H9 (cell line): ENCODE measurements around the gene CKB. TPM values are rescaled to one million over a fixed set of nuclear protein-coding genes. Genes with fewer than 3 reads are reported as not detected.

Source experiments
- DNase-seq: peaks from one replicate; pipeline ENCODE4 v3.0.0-alpha.2; 2017
- H2AFZ ChIP-seq: one replicate; pipeline ENCODE4 v1.6.1; 2013; ENCODE audit warnings: mild to moderate bottlenecking, low read length, control low read depth, moderate library complexity
- H2AK5ac ChIP-seq: 2 replicates; pipeline ENCODE4 v1.6.1; 2013; ENCODE audit warnings: low read length, control low read depth, mixed read lengths; ENCODE audit not compliant: insufficient read length
- H2BK120ac ChIP-seq: one replicate; pipeline ENCODE4 v1.6.1; 2013; ENCODE audit warnings: low read depth, mild to moderate bottlenecking, low read length, control low read depth, inconsistent platforms; ENCODE audit not compliant: poor library complexity, severe bottlenecking
- H2BK12ac ChIP-seq: 2 replicates; pipeline ENCODE4 v1.6.1; 2013; ENCODE audit warnings: low read length, control low read depth, mixed read lengths, low read depth; ENCODE audit not compliant: insufficient read length
- H2BK15ac ChIP-seq: 2 replicates; pipeline ENCODE4 v1.6.1; 2013; ENCODE audit warnings: low read depth, low read length, control low read depth
- H2BK20ac ChIP-seq: one replicate; pipeline ENCODE4 v1.6.1; 2013; ENCODE audit warnings: low read depth, mild to moderate bottlenecking, low read length, control low read depth, inconsistent platforms; ENCODE audit not compliant: poor library complexity, severe bottlenecking
- H2BK5ac ChIP-seq: 2 replicates; pipeline ENCODE4 v1.6.1; 2013; ENCODE audit warnings: low read length, control low read depth, mixed read lengths; ENCODE audit not compliant: insufficient read length
- H3K14ac ChIP-seq: 2 replicates; pipeline ENCODE4 v1.6.1; 2013; ENCODE audit warnings: low read length, control low read depth; ENCODE audit not compliant: insufficient read depth
- H3K18ac ChIP-seq: 2 replicates; pipeline ENCODE4 v1.6.1; 2013; ENCODE audit warnings: low read depth, mild to moderate bottlenecking, mixed read lengths, low read length, control low read depth; ENCODE audit not compliant: insufficient read length
- H3K23ac ChIP-seq: 2 replicates; pipeline ENCODE4 v1.6.1; 2013; ENCODE audit warnings: low read length, control low read depth, mixed read lengths, low read depth; ENCODE audit not compliant: insufficient read length
- H3K23me2 ChIP-seq: 2 replicates; pipeline ENCODE4 v1.6.1; 2013; ENCODE audit warnings: low read depth, mild to moderate bottlenecking, mixed read lengths, low read length, control low read depth; ENCODE audit not compliant: insufficient read length, poor library complexity, severe bottlenecking
- H3K27ac ChIP-seq: 2 replicates; pipeline ENCODE4 v1.5.1; 2013; ENCODE audit warnings: low read length, control low read depth, mixed read lengths, low read depth; ENCODE audit not compliant: insufficient read length
- H3K27me3 ChIP-seq: 2 replicates; pipeline ENCODE4 v1.6.1; 2013; ENCODE audit warnings: low read length, control low read depth, inconsistent platforms; ENCODE audit not compliant: insufficient read depth
- H3K4ac ChIP-seq: 2 replicates; pipeline ENCODE4 v1.6.1; 2013; ENCODE audit warnings: low read depth, mild to moderate bottlenecking, control low read depth, inconsistent platforms, low read length, moderate library complexity
- H3K4me1 ChIP-seq: 2 replicates; pipeline ENCODE4 v1.6.1; 2013; ENCODE audit warnings: low read length, control low read depth, inconsistent platforms; ENCODE audit not compliant: insufficient read depth
- H3K4me2 ChIP-seq: 2 replicates; pipeline ENCODE4 v1.6.1; 2013; ENCODE audit warnings: low read length, control low read depth, mixed read lengths; ENCODE audit not compliant: insufficient read length, insufficient read depth
- H3K56ac ChIP-seq: 2 replicates; pipeline ENCODE4 v1.6.1; 2013; ENCODE audit warnings: low read depth, mild to moderate bottlenecking, mixed read lengths, low read length, control low read depth; ENCODE audit not compliant: insufficient read length
- H3K79me1 ChIP-seq: 2 replicates; pipeline ENCODE4 v1.6.1; 2013; ENCODE audit warnings: low read depth, mild to moderate bottlenecking, moderate library complexity, low read length, control low read depth, inconsistent platforms; ENCODE audit not compliant: insufficient read depth, poor library complexity, severe bottlenecking
- H3K79me2 ChIP-seq: 2 replicates; pipeline ENCODE4 v1.6.1; 2013; ENCODE audit warnings: low read length, control low read depth, inconsistent platforms; ENCODE audit not compliant: insufficient read depth
- H3K9ac ChIP-seq: 2 replicates; pipeline ENCODE4 v1.6.1; 2013; ENCODE audit warnings: low read length, control low read depth, mixed read lengths; ENCODE audit not compliant: insufficient read length; ENCODE audit errors: extremely low read depth
- H3K9me3 ChIP-seq: one replicate; pipeline ENCODE4 v1.6.1; 2013; ENCODE audit warnings: low read depth, low read length, inconsistent platforms; ENCODE audit not compliant: control insufficient read depth
- H3T11ph ChIP-seq: one replicate; pipeline ENCODE4 v1.6.1; 2013; ENCODE audit warnings: mild to moderate bottlenecking, low read length, control low read depth, inconsistent platforms
- H4K20me1 ChIP-seq: one replicate; pipeline ENCODE4 v1.6.1; 2013; ENCODE audit not compliant: control insufficient read depth, insufficient read length, insufficient read depth
- H4K5ac ChIP-seq: 2 replicates; pipeline ENCODE4 v1.6.1; 2013; ENCODE audit warnings: low read depth, mild to moderate bottlenecking, mixed read lengths, low read length, control low read depth; ENCODE audit not compliant: insufficient read length
- H4K8ac ChIP-seq: replicated peaks from 2 replicates; pipeline ENCODE4 v1.6.1; 2013; ENCODE audit warnings: low read length, control low read depth, mixed read lengths, low read depth; ENCODE audit not compliant: insufficient read length
- H4K91ac ChIP-seq: 2 replicates; pipeline ENCODE4 v1.6.1; 2013; ENCODE audit warnings: low read depth, mild to moderate bottlenecking, moderate library complexity, mixed read lengths, low read length, control low read depth; ENCODE audit not compliant: insufficient read length
- H3K27ac Mint-ChIP-seq, 3 experiments: 2 replicates in 2 of 3; 3 replicates in 1 of 3; pipeline ENCODE4 v1.8.0; 2020 to 2021; ENCODE audit warnings: mixed read lengths in 3 of 3, mild to moderate bottlenecking in 1 of 3, moderate library complexity in 1 of 3
- H3K27me3 Mint-ChIP-seq: 2 replicates; pipeline ENCODE4 v1.8.0; 2021; ENCODE audit warnings: low read depth, mild to moderate bottlenecking, moderate library complexity, mixed read lengths
- H3K36me3 Mint-ChIP-seq, 3 experiments: 2 replicates in 2 of 3; 3 replicates in 1 of 3; pipeline ENCODE4 v1.8.0; 2020 to 2021; ENCODE audit warnings: low read depth in 3 of 3, mixed read lengths in 3 of 3; ENCODE audit not compliant: insufficient read depth in 1 of 3
- H3K4me1 Mint-ChIP-seq, 2 experiments: 2 replicates each; pipeline ENCODE4 v1.8.0; 2020; ENCODE audit warnings: mixed read lengths in 2 of 2
- H3K4me3 Mint-ChIP-seq, 2 experiments: 2 replicates in 1 of 2; 3 replicates in 1 of 2; pipeline ENCODE4 v1.8.0; 2020 to 2021; ENCODE audit warnings: mild to moderate bottlenecking in 2 of 2, mixed read lengths in 2 of 2, moderate library complexity in 1 of 2
- H3K9me3 Mint-ChIP-seq, 2 experiments: 2 replicates in 1 of 2; 3 replicates in 1 of 2; pipeline ENCODE4 v1.8.0; 2020; ENCODE audit warnings: mild to moderate bottlenecking in 2 of 2, mixed read lengths in 2 of 2, moderate library complexity in 1 of 2
- WGBS: extraction: QIAGEN DNeasy Blood & Tissue Kit; methylation state at CpG from one replicate; pipeline ENCODE4 v1.1.7; 2013; ENCODE audit warnings: missing lambda C conversion rate, low lambda C conversion rate, mixed read lengths; ENCODE audit not compliant: insufficient read length; ENCODE audit errors: extremely low coverage; 5-methylcytosine and 5-hydroxymethylcytosine counted together
- total RNA-seq: library from RNA; stranded (reverse); gene quantifications from 2 replicates; pipeline ENCODE4 v1.2.1, GENCODE V29; 2021
- TF ChIP-seq, protein P1 (sequence below): fragments of 200-600 bp; sonication (generic); conservative IDR thresholded peaks from 3 replicates; pipeline ENCODE4 v1.8.0; 2021; ENCODE audit warnings: antibody characterized with exemption, mild to moderate bottlenecking

Gene CKB
- total RNA-seq, 1 experiment from 2014 or later = 517 TPM

DNA sequence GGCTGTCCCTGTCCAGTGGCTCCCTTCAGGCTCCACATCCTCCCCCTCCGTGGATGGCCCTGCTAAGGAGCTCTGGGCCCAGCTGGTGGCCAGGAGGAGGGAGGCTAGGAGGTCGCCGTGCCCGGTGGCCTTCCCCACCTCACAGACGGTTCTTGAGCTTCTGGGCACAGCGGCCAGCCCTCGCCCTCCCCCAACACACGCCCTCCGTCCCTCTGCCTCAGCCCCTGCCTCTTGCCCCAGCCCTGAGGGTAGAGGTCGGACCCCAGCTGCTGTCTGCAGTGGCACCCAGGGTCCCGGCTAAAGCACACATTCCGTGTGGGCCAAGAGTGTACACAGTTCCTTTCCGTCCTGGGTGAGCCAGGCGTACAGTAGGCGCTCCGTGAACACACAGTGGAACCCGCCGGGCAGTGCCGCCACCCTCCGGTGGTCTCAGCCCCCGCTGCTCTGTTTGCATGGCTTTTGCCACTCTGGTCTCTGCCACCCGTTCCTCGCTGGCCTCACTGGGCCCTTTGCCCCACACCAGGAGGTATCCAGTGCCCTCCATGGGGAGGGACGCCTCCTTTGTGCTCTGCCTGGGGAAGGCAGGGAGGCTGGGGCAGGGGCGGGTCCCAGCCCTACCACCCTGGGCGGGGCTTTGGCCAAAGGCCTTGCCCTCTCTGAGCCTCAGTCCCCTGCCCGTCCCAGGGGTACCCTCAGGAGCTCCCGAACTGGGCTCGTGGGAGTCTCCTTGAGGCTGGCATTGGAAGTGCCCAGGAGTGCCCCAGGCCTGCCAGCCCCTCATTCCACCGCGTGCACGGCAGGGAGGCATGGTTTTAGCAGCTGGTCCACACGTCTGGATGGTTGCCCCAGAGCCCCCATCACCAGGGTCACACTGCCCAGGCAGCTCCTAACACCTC, 19.3 kb upstream of the CKB start:
- Histone ChIP-seq H2BK5ac (no peak overlapping the region), H3K18ac (peak overlapping the region; percentile 40), H3K23me2 (peaks cover 4% of the 10 kb centered on the region), H2BK15ac (no peak overlapping the region), H3K4me1 (no peaks in the 10 kb centered on the region; the same call in 1 of the 2 replicates), H3K4me2 (peak overlapping the region; percentile 16), H3K79me1 (no peaks in the 10 kb centered on the region), H3K79me2 (no peaks in the 10 kb centered on the region), H2AFZ (no peak overlapping the region), H2AK5ac (no peak overlapping the region), H4K91ac (peak overlapping the region; percentile 63), H3K27me3 (no peaks in the 10 kb centered on the region), H4K20me1 (no peaks in the 10 kb centered on the region), H4K5ac (no peak overlapping the region), H3K4ac (no peak overlapping the region; the same call in 1 of the 2 replicates), H3K27ac (no peak overlapping the region), H3K23ac (no peak overlapping the region), H2BK12ac (peak overlapping the region; percentile 5), H4K8ac (no peak overlapping the region), H3K9ac (no peak overlapping the region), H3K9me3 (no peaks in the 10 kb centered on the region), H3T11ph (peak overlapping the region; percentile 0), H2BK20ac (no peak overlapping the region), H3K14ac (peak overlapping the region; percentile 86), H2BK120ac (peak overlapping the region; percentile 3), H3K56ac (no peak overlapping the region)
- no CpG with 5 or more reads among the region's 33 CpGs for WGBS
- Mint-ChIP-seq H3K4me3 (peak overlapping the region in 1 of 2 experiments; percentile 32; a peak in 2 of 5 replicates), H3K27ac (peak overlapping the region; percentile 68 to 93 (median 88); a peak in 4 of 7 replicates), H3K27me3 (peaks cover 11% of the 10 kb centered on the region), H3K36me3 (no peaks in the 10 kb centered on the region), H3K9me3 (no peaks in the 10 kb centered on the region), H3K4me1 (peaks cover 12 to 26% of the 10 kb centered on the region in 2 experiments)
- TF ChIP-seq, protein P1, sequence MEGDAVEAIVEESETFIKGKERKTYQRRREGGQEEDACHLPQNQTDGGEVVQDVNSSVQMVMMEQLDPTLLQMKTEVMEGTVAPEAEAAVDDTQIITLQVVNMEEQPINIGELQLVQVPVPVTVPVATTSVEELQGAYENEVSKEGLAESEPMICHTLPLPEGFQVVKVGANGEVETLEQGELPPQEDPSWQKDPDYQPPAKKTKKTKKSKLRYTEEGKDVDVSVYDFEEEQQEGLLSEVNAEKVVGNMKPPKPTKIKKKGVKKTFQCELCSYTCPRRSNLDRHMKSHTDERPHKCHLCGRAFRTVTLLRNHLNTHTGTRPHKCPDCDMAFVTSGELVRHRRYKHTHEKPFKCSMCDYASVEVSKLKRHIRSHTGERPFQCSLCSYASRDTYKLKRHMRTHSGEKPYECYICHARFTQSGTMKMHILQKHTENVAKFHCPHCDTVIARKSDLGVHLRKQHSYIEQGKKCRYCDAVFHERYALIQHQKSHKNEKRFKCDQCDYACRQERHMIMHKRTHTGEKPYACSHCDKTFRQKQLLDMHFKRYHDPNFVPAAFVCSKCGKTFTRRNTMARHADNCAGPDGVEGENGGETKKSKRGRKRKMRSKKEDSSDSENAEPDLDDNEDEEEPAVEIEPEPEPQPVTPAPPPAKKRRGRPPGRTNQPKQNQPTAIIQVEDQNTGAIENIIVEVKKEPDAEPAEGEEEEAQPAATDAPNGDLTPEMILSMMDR = peak; percentile 33; the same call in 2 of the 3 replicates
- DNase-seq = no peak
